OCI-LY7 (cell line): Measurements from ENCODE around the gene ELF2. TPM values are rescaled to one million over a fixed set of nuclear protein-coding genes. Genes with fewer than 3 reads are reported as not detected.

Experiments
- BruUV-seq: library from RNA; stranded (reverse); fragments of 400-500 nt; replicated peaks from 2 replicates; lab custom pipeline; 2021; lab: Mats Ljungman, UMichigan
- CTCF ChIA-PET: fragments of 300-600 bp; sonication (Branson Sonifier 250); formaldehyde crosslinking; loops from one replicate; lab custom pipeline; 2022; ENCODE audit warnings: antibody characterized with exemption; ENCODE audit not compliant: unreplicated experiment; lab: Charles Lee
- POLR2A ChIA-PET: fragments of 300-600 bp; sonication (Branson Sonifier 250); formaldehyde crosslinking; loops from one replicate; lab custom pipeline; 2022; ENCODE audit warnings: antibody characterized with exemption; lab: Charles Lee
- DNase-seq: peaks from one replicate; pipeline ENCODE4 v3.0.0-alpha.2; 2015; ENCODE audit warnings: low spot score
- H2AFZ ChIP-seq: fragments of 200-600 bp; sonication (generic), shearing (Covaris generic); 2 replicates; pipeline ENCODE4 v1.6.1; 2014; ENCODE audit warnings: mild to moderate bottlenecking, antibody characterized with exemption, low read length, moderate library complexity
- H3K27ac ChIP-seq: fragments of 200-600 bp; sonication (generic); 2 replicates; pipeline ENCODE4 v1.5.1; 2014; ENCODE audit warnings: mixed run types, low read depth, mild to moderate bottlenecking, moderate library complexity, low read length, inconsistent platforms; ENCODE audit not compliant: poor library complexity, severe bottlenecking
- H3K36me3 ChIP-seq: fragments of 200-600 bp; sonication (generic); 2 replicates; pipeline ENCODE4 v1.6.1; 2014; ENCODE audit warnings: mild to moderate bottlenecking, antibody characterized with exemption, low read length, moderate library complexity, mixed read lengths; ENCODE audit not compliant: insufficient read depth
- H3K4me1 ChIP-seq: fragments of 200-600 bp; sonication (generic); 2 replicates; pipeline ENCODE4 v1.5.1; 2014; ENCODE audit warnings: mild to moderate bottlenecking, low read length; ENCODE audit not compliant: insufficient read depth, poor library complexity, severe bottlenecking
- H3K4me2 ChIP-seq: fragments of 200-600 bp; sonication (generic); 2 replicates; pipeline ENCODE4 v1.6.1; 2014; ENCODE audit warnings: mild to moderate bottlenecking, low read length
- H3K4me3 ChIP-seq: fragments of 200-600 bp; sonication (generic); 2 replicates; pipeline ENCODE4 v1.5.1; 2014; ENCODE audit warnings: mild to moderate bottlenecking, low read depth, low read length; ENCODE audit not compliant: poor library complexity, severe bottlenecking
- H3K79me2 ChIP-seq: fragments of 200-600 bp; sonication (generic); 2 replicates; pipeline ENCODE4 v1.6.1; 2016; ENCODE audit warnings: low read depth, mild to moderate bottlenecking, low read length, moderate library complexity, mixed read lengths; ENCODE audit not compliant: insufficient read depth
- H3K9me2 ChIP-seq: fragments of 200-600 bp; sonication (generic); 2 replicates; pipeline ENCODE4 v1.6.1; 2016; ENCODE audit warnings: mild to moderate bottlenecking, low read length, mixed read lengths; ENCODE audit not compliant: insufficient read depth
- H3K9me3 ChIP-seq: fragments of 200-600 bp; sonication (generic); 2 replicates; pipeline ENCODE4 v1.6.1; 2014; ENCODE audit warnings: mild to moderate bottlenecking, mixed run types, low read length, mixed read lengths
- H4K20me1 ChIP-seq: fragments of 200-600 bp; sonication (generic); 2 replicates; pipeline ENCODE4 v1.6.1; 2014; ENCODE audit warnings: mild to moderate bottlenecking, antibody characterized with exemption, low read length, moderate library complexity, mixed read lengths; ENCODE audit not compliant: insufficient read depth
- EZH2phosphoT487 ChIP-seq: fragments of 200-600 bp; sonication (generic); IDR thresholded peaks from 2 replicates; pipeline ENCODE4 v1.6.1; 2018; ENCODE audit warnings: low read depth, borderline replicate concordance, mild to moderate bottlenecking, mixed run types, antibody characterized with exemption, low read length, moderate library complexity, mixed read lengths
- intact Hi-C: fragments of 100-400 bp; cut with micrococcal nuclease; formaldehyde crosslinking; loops from one replicate; pipeline ENCODE4 v1.10.0; 2022; ENCODE audit not compliant: unreplicated experiment
- total RNA-seq, 2 experiments: library from RNA; depleted of rRNA in 1 of 2; stranded (reverse); fragments of >200 nt in 1 of 2; shearing (Covaris generic) in 1 of 2; gene quantifications; 2 replicates each; pipeline ENCODE4 v1.2.3, GENCODE V29; 2014 to 2022
- TF ChIP-seq, protein P1 (sequence below): fragments of 200-600 bp; sonication (generic); conservative IDR thresholded peaks from 2 replicates; pipeline ENCODE4 v1.5.1; 2014; ENCODE audit warnings: mild to moderate bottlenecking, antibody characterized with exemption, low read length, moderate library complexity, mixed read lengths

Gene ELF2
- total RNA-seq, 2 experiments from 2014 or later, result 49.6 to 57.0 TPM

DNA sequence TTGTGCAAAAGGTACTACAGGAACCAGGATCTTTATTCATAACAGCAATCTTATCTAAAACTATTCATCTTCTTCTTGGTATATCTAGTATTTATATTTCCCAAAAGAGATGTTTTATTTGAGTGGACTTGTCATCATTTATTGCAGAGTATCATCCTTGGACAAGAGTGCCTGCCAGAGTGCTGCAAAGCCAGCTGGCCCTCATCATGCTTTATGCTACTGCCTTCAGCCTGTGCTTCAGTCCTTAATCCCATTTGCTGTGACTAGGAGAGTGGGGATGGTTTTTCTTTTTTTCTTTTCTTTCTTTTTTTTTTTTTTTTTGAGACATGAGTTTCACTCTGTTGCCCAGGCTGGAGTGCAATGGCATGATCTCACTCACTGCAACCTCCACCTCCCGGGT, 33.5 kb upstream of the ELF2 start:
- Histone ChIP-seq H4K20me1 (no peaks in the 10 kb centered on the region), H3K9me2 (no peaks in the 10 kb centered on the region), H3K4me1 (peaks cover 42% of the 10 kb centered on the region), H3K27ac (no peak overlapping the region), H3K36me3 (no peaks in the 10 kb centered on the region), H3K4me3 (no peak overlapping the region), H2AFZ (no peak overlapping the region), H3K79me2 (no peaks in the 10 kb centered on the region), H3K9me3 (no peaks in the 10 kb centered on the region), H3K4me2 (no peak overlapping the region)
- no peak for DNase-seq
- no peak for TF ChIP-seq EZH2phosphoT487
- TF ChIP-seq, protein P1, sequence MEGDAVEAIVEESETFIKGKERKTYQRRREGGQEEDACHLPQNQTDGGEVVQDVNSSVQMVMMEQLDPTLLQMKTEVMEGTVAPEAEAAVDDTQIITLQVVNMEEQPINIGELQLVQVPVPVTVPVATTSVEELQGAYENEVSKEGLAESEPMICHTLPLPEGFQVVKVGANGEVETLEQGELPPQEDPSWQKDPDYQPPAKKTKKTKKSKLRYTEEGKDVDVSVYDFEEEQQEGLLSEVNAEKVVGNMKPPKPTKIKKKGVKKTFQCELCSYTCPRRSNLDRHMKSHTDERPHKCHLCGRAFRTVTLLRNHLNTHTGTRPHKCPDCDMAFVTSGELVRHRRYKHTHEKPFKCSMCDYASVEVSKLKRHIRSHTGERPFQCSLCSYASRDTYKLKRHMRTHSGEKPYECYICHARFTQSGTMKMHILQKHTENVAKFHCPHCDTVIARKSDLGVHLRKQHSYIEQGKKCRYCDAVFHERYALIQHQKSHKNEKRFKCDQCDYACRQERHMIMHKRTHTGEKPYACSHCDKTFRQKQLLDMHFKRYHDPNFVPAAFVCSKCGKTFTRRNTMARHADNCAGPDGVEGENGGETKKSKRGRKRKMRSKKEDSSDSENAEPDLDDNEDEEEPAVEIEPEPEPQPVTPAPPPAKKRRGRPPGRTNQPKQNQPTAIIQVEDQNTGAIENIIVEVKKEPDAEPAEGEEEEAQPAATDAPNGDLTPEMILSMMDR, result no peak
- ChIA-PET POLR2A (interaction anchor here (0.6 to 1.4 kb wide), 2 partner anchors 10 to 88 kb away, joined by 3 to 7 read pairs; no protein-coding TSS in a partner anchor), CTCF (no interaction called here)
- no TSS peak for BruUV-seq
- intact Hi-C loops, result no loop called here

DNA sequence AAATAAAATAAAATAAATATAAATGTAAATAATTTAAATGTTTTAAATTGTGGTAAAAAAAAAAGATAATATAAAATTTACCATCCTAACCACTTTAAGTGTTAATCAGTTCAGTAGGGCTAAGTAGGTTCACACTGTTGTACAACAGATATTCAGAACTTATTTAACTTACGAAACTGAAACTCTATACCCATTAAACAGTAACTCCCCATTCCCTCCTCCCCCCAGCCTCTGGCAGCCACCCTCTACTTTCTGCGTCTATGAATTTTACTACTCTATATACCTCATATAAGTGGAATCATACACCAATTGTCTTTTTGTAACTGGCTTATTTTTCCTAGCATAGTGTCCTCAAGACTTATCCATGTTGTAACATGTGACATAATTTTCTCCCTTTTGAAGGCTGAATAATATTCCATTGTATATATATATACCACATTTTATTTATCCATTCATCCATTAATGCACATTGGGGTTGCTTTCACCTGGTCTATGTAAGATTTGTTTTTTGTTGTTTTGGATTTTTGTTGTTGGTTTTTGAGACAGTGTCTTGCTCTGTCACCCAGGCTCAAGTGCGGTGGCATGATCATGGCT, 32.5 kb upstream of the ELF2 start:
- CTCF ChIA-PET, result no interaction called here
- no peak overlapping the region for H3K4me3 ChIP-seq
- H3K27ac ChIP-seq, result no peak overlapping the region
- H3K9me3 ChIP-seq, result no peaks in the 10 kb centered on the region
- no peaks in the 10 kb centered on the region for H3K9me2 ChIP-seq
- H4K20me1 ChIP-seq, result no peaks in the 10 kb centered on the region
- TF ChIP-seq, protein P1, result no peak
- no peak for TF ChIP-seq EZH2phosphoT487
- no peak for DNase-seq
- peaks cover 33% of the 10 kb centered on the region for H3K4me1 ChIP-seq
- no TSS peak for BruUV-seq
- H2AFZ ChIP-seq, result no peak overlapping the region
- intact Hi-C loops, result no loop called here
- POLR2A ChIA-PET, result interaction anchor here (0.6 to 1.4 kb wide), 4 partner anchors 10 to 246 kb away, joined by 4 to 8 read pairs (median 6); no protein-coding TSS in a partner anchor
- no peaks in the 10 kb centered on the region for H3K79me2 ChIP-seq
- no peaks in the 10 kb centered on the region for H3K36me3 ChIP-seq
- no peak overlapping the region for H3K4me2 ChIP-seq

DNA sequence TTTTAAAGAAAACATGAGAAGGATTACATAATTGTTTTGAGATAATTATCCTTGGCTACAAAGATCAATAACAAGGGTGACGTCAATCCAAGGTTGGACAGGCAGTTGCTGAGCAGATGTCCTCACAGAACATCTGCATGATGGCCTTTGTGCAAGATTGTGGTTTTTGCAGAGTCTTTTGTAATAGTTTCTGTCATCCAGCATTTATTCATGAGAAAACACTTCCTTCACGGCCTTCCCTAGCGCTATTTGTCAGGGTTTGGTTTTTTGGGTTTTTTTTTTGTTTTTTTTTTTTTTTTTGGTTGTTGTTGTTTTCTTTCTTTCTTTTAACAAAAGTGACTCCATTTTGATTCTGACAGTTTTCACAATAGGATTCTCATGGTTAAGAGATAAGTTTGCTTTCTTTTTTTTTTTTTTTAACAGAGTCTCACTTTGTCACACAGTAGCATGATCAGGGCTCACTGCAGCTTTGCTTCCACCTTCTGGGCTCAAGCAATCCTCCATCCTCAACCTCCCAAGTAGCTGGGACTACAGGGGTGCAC, 31.5 kb upstream of the ELF2 start:
- POLR2A ChIA-PET, result interaction anchor here (0.6 to 1.1 kb wide), 6 partner anchors 14 to 247 kb away, joined by 3 to 8 read pairs (median 4); no protein-coding TSS in a partner anchor
- BruUV-seq, result no TSS peak
- no peaks in the 10 kb centered on the region for H3K36me3 ChIP-seq
- H3K9me3 ChIP-seq, result no peaks in the 10 kb centered on the region
- H4K20me1 ChIP-seq, result no peaks in the 10 kb centered on the region
- peak overlapping the region; percentile 10; the same call in 1 of the 2 replicates for H3K4me2 ChIP-seq
- no peaks in the 10 kb centered on the region for H3K79me2 ChIP-seq
- no peak overlapping the region for H2AFZ ChIP-seq
- DNase-seq, result peak; percentile 27
- peaks cover 22% of the 10 kb centered on the region for H3K4me1 ChIP-seq
- H3K27ac ChIP-seq, result no peak overlapping the region
- TF ChIP-seq, protein P1, result no peak
- TF ChIP-seq EZH2phosphoT487, result no peak
- H3K4me3 ChIP-seq, result no peak overlapping the region
- H3K9me2 ChIP-seq, result no peaks in the 10 kb centered on the region
- intact Hi-C loops, result no loop called here
- CTCF ChIA-PET, result no interaction called here
